Suprapubic skin (tissue), 4 donors: ENCODE measurements around the gene RALB. TPM values are rescaled to one million over a fixed set of nuclear protein-coding genes. Genes with fewer than 3 reads are reported as not detected.

Experiments
- DNase-seq, 2 donors: peaks; one replicate each; pipeline ENCODE4 v3.0.0-alpha.2; 2019; ENCODE audit warnings: low spot score in 2 of 2
- H3K27ac ChIP-seq: fragments of 200-600 bp; sonication (generic); one replicate; pipeline ENCODE4 v1.5.1; 2019
- H3K27me3 ChIP-seq: fragments of 200-600 bp; sonication (generic); one replicate; pipeline ENCODE4 v1.5.1; 2019
- H3K36me3 ChIP-seq: fragments of 200-600 bp; sonication (generic); one replicate; pipeline ENCODE4 v1.5.1; 2019
- H3K4me1 ChIP-seq: fragments of 200-600 bp; sonication (generic); one replicate; pipeline ENCODE4 v1.5.1; 2019
- H3K4me3 ChIP-seq: fragments of 200-600 bp; sonication (generic); one replicate; pipeline ENCODE4 v1.5.1; 2019; ENCODE audit warnings: mild to moderate bottlenecking
- H3K9me3 ChIP-seq: fragments of 200-600 bp; sonication (generic); one replicate; pipeline ENCODE4 v1.5.1; 2019
- CTCF ChIP-seq, 2 donors: fragments of 200-600 bp in 1 of 2; fragments of 450-650 bp in 1 of 2; sonication (generic) in 1 of 2; IDR thresholded peaks; one replicate each; pipeline ENCODE4 v1.5.1; 2016 to 2019; ENCODE audit warnings: antibody characterized with exemption in 2 of 2, mild to moderate bottlenecking in 1 of 2, moderate library complexity in 1 of 2
- EP300 ChIP-seq: sonication (generic); formaldehyde crosslinking; IDR thresholded peaks from one replicate; pipeline ENCODE4 v1.6.1; 2017; ENCODE audit warnings: antibody characterized with exemption
- POLR2A ChIP-seq, 2 donors: fragments of 450-650 bp; IDR thresholded peaks; one replicate each; pipeline ENCODE4 v1.6.1; 2017; ENCODE audit warnings: antibody characterized with exemption in 2 of 2, mild to moderate bottlenecking in 2 of 2, moderate library complexity in 2 of 2
- POLR2AphosphoS5 ChIP-seq, 3 donors: sonication (generic); formaldehyde crosslinking; IDR thresholded peaks; one replicate each; pipeline ENCODE4 v1.6.1; 2017; ENCODE audit warnings: antibody characterized with exemption in 3 of 3
- WGBS: methylation state at CpG from one replicate; pipeline ENCODE4 v1.1.5; 2018; 5-methylcytosine and 5-hydroxymethylcytosine counted together
- total RNA-seq, 4 donors: library from RNA; depleted of rRNA; stranded (reverse); fragments of >200 nt; gene quantifications; one replicate each; pipeline ENCODE4 v1.1.0, GENCODE V29; 2016

RALB gene
- total RNA-seq, 4 donors from 2014 or later: 21.3 to 37.0 (median 30.5) TPM

DNA sequence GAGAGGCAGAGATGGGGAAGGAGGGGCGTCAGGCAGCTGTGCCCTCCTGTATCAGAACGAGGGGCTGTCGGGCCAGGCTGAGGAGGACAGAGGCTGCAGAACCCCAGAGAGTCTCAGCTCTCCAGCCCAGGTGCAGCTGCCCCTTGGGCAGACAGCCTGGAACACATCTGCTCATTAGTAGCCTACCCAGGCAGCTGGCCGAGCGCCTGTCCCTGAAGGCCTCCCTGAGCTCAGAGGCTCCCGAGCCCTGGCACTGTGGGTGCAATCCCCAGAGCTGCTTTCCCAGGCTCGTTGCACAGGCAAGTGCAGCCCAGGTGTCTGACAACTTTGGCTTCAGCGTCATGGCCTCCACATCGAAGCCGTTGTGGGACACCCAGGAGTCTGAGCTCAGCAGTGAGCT, 16.3 kb upstream of the RALB start:
- no peaks in the 10 kb centered on the region for H3K27me3 ChIP-seq
- no peak for TF ChIP-seq POLR2AphosphoS5 (IDR thresholded peaks at IDR 0.05)
- no peak for TF ChIP-seq EP300
- TF ChIP-seq POLR2A (IDR thresholded peaks at IDR 0.05): no peak
- no peak for TF ChIP-seq CTCF (IDR thresholded peaks at IDR 0.05)
- H3K27ac ChIP-seq: no peak overlapping the region
- H3K9me3 ChIP-seq: no peaks in the 10 kb centered on the region
- peaks cover 31% of the 10 kb centered on the region for H3K4me1 ChIP-seq
- DNase-seq: peak; percentile 31 to 69
- WGBS: 79% methylated on average over 3 of the region's 10 CpGs
- no peak overlapping the region for H3K4me3 ChIP-seq
- H3K36me3 ChIP-seq: no peaks in the 10 kb centered on the region

DNA sequence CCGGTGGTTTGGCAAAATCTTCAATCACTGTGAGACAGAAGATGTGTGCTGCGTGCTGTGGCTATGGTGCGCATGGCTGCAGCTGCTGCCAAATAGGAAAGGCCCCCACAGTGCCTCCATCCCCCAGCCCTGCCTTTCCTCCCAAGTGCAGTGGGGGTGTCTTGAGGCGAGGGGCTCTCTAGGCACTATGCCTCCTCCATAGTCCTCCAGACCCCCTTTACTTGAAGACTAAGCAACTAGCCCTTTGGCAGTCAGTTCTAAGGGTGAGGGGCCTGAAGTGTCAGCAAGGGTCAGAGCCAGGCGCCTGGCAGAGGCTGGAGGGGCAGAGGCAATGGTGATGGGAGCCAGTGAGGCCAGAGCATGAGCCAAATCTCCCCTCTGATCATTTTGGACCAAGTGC, 15.9 kb upstream of the RALB start:
- Histone ChIP-seq H3K36me3 (no peaks in the 10 kb centered on the region), H3K9me3 (no peaks in the 10 kb centered on the region), H3K27ac (no peak overlapping the region), H3K27me3 (no peaks in the 10 kb centered on the region), H3K4me3 (no peak overlapping the region), H3K4me1 (peaks cover 26% of the 10 kb centered on the region)
- TF ChIP-seq CTCF (IDR thresholded peaks at IDR 0.05) (no peak), POLR2AphosphoS5 (IDR thresholded peaks at IDR 0.05) (no peak), EP300 (no peak), POLR2A (IDR thresholded peaks at IDR 0.05) (no peak)
- WGBS: 100% methylated on average over 2 of the region's 5 CpGs
- DNase-seq: peak; percentile 44 to 54

DNA sequence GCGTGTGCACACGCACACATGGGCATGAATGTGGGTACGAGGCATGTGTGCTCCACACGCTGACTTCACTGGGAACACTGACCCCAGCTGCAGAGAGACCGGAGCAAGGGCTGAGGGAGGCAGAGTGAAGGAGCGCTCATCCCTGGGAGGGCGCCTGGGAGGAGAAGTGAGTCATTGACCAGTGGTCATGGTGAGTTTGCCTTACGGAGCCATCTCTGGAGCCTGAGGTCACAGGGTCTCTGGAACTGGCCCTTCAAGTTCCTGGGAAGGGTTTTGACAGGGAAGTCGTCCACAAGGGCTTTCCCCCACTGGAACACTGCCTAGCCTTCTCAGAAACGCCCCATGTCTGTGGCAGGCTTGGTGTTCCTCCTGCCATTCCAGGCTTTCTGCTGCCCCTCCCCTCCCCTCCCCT, 15.2 kb upstream of the RALB start:
- no peaks in the 10 kb centered on the region for H3K9me3 ChIP-seq
- H3K36me3 ChIP-seq: no peaks in the 10 kb centered on the region
- 65% methylated on average over 4 of the region's 10 CpGs for WGBS
- H3K4me1 ChIP-seq: peaks cover 24% of the 10 kb centered on the region
- no peak for TF ChIP-seq EP300
- no peak for TF ChIP-seq POLR2AphosphoS5 (IDR thresholded peaks at IDR 0.05)
- no peak for TF ChIP-seq POLR2A (IDR thresholded peaks at IDR 0.05)
- TF ChIP-seq CTCF (IDR thresholded peaks at IDR 0.05): no peak
- no peak overlapping the region for H3K27ac ChIP-seq
- H3K27me3 ChIP-seq: no peaks in the 10 kb centered on the region
- H3K4me3 ChIP-seq: no peak overlapping the region
- DNase-seq: peak in 1 of 2 donors; percentile 56

DNA sequence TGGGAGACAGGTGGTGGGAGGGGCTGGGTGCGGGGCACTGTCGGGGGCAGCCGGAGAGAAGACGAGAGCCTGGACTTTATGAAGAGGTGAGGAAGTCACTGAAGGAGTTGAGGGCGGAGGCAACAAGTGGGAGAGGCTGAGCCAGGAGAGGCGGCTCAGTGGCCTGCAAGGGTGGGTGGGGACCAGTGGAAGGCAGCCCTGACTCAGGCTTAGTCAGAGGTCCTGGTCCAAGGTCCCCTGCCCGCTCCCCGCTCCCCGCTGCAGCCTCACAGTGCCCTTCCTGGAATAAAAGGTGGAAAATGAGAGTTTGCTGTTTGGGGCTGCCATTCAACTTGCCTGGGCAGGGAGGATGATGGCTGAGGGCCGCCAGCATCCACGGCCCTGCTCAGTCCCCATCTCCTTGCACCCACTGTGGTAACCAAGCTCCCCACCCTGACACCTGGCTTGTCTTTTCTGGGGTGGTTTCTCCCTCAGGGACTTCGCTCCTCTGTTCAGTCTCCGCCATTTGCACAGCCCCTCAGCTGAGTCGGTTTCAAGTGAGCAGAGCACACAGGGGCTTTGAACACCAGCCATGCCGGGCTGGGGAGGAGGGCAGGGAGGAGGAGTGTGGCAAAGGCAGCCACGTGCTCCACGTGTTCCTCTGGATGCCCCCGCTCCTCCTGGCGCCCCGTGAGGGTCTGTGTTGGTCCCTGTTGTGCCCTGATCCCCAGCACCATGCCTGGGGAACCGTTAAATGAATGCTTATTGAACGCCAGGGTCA, 13.7 kb upstream of the RALB start:
- WGBS: 66% methylated on average over 14 of the region's 22 CpGs
- no peak for TF ChIP-seq EP300
- TF ChIP-seq CTCF (IDR thresholded peaks at IDR 0.05): no peak
- no peak for TF ChIP-seq POLR2A (IDR thresholded peaks at IDR 0.05)
- TF ChIP-seq POLR2AphosphoS5 (IDR thresholded peaks at IDR 0.05): no peak
- H3K27me3 ChIP-seq: no peaks in the 10 kb centered on the region
- peaks cover 18% of the 10 kb centered on the region for H3K4me1 ChIP-seq
- no peaks in the 10 kb centered on the region for H3K36me3 ChIP-seq
- no peaks in the 10 kb centered on the region for H3K9me3 ChIP-seq
- DNase-seq: no peak
- H3K27ac ChIP-seq: no peak overlapping the region
- no peak overlapping the region for H3K4me3 ChIP-seq

- WGBS: 43% methylated on average over 21 of the region's 22 CpGs
- peaks cover 18% of the 10 kb centered on the region for H3K4me1 ChIP-seq
- no peak overlapping the region for H3K4me3 ChIP-seq
- no peak for TF ChIP-seq POLR2A (IDR thresholded peaks at IDR 0.05)
- TF ChIP-seq EP300: no peak
- no peak for DNase-seq
- no peaks in the 10 kb centered on the region for H3K27me3 ChIP-seq
- H3K27ac ChIP-seq: no peak overlapping the region
- H3K36me3 ChIP-seq: no peaks in the 10 kb centered on the region
- no peaks in the 10 kb centered on the region for H3K9me3 ChIP-seq
Observed at GRCh38 chr2:120239488-120240287, 13.0 kb upstream of the RALB start.
